NCI-H774 (cell line): ENCODE results near the gene LRMDA.
A peak's percentile ranks its signal among the peaks of the same experiment; 100 is the strongest.

ENCODE experiments used
- DNase-seq: peaks from one replicate; lab custom pipeline; 2025; lab: John Stamatoyannopoulos, UW

LRMDA gene

DNA sequence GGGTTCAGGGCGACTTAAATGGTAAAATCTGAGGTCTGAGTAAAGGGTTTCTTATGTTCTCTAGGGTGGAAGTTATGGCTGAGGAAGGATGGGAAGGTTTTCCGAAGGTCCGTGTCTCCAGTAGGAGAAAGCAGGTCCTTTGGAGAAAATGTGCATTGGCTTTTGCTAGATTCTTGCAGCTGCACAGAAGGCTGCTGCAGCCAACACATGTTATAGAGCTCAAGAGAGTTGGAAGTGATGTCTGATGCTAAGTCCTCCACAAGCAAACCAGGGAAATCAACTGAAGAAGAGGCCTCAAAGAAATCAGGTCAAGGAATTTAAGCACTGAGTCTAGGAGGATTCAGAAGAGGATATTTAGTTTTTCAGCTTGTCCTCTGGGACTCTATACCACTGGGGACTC, 404.6 kb downstream of the LRMDA start:
- DNase-seq, result no peak

GRCh38 chr10:75838486-75838885, 407.1 kb downstream of the LRMDA start:
- no peak for DNase-seq

DNA sequence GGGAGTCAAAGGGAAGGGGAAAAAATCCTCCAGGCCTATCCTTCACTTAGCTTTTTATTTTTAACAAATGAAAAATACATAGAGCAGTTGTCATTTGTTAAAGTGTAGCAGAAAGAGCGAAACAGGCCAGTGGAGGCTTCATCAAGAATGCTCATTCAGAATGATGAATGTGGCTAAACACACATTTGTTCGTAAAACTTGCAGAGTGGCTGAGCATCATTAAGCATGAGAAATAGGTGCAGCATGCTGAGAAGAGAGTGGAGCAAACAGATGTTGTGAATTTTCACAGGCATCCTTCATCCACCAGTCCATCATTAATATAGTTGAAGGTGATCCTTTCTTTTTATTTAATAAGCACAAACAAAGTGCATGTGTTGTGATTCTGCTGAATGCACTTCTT, 407.6 kb downstream of the LRMDA start:
- no peak for DNase-seq

- DNase-seq, result no peak
Measured at GRCh38 chr10:75841266-75841665, 409.8 kb downstream of the LRMDA start.

DNA sequence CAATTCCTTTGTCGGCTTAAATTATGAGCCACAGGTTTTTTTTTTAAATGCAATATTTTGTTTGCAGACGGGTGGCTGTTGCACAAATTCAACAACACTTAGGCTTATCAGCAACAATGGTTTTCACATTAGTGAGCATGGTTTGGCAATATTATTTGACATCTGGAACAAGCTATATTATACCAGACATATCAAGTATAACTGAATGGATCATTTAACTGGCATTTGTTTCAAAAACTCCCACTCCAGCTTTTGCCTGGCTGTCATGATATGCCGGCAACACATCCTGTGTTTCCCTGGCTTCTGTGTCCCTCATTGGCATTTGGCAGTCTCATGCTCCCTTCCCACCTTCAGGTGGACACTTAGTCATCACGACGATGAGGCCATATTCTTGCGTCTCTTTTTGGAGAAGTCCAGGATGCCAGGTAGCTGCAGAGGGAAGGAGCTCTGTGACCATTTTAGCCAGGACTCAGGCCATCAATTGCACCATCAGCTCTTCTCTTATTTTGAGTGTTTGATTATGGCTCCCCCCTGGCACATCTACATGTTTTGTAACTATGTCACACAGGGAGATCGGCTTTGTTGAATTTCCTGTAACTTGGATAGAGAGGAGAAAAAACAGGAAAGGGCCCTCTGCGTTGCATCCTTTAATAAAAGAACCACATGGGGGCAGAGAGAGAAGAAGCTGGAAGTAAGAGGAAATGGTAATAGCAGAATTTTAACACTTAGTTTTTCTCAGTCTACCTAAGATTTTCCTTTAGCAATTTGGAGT, 413.9 kb downstream of the LRMDA start:
- DNase-seq, result no peak

- no peak for DNase-seq
Measured at GRCh38 chr10:75847477-75847876, 416.1 kb downstream of the LRMDA start.

DNA sequence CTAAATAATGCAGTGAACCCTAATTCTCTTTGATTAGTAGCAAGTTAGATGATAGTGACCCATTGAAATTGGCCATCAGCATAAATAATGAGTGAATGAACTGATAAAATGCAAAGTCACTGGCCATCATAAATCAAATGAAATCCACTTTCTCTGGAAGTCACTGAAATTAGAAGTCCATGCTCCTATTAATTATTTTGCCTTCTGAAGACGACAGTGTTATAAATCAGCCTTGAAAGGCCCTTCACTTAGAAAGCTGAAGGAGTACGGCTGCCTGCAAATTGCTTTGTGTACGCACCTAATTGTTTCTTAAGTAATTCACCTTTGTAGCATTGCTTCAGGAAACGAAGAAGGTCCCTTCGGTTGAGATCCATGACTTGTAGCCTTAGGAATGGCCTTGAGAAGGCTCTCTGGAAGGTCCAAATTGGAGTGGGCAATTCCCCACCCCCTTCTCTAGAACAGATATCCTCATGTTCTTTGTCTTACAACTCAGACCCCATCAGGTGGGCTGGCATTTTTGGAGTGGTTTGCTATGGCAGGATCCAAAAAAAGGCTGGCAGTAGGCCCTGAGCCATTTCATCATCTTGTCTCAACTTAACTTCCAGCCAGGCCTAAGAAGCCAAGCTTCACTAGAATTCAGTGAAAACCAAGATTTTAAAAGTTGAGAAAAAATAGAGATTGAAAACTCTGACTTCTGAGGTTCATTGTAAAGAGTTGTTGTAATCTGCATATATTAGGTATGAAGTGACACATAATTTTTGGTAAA, 420.3 kb downstream of the LRMDA start:
- DNase-seq, result no peak

GRCh38 chr10:75852851-75853484, 421.5 kb downstream of the LRMDA start:
- no peak for DNase-seq

DNA sequence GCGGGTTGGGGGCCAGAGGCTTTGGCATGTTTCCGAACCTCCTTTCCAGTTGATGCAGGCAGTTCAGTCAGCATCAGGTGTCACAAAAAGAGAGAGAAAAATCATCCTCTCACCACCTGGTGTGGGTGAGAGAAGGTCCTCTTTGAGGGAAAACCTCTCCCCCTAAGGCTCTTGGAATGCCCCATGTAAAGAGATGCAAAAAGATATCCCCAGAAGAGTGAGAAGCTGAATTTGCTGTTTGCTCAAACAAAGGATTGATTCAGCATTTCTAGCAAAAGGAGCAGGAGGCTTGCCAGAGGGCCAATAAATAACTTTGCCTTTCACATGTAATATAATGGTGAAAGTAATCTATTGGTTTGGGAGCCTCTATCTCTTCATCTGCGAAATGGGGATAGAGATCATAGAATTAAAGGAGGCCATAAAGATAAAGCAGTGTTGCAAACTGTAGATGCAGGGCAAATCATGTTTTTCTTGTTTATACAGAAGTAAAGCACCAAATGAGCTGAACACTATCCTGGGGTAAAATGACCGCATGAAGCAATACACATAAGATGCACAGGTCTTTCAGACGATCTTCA, 425.9 kb downstream of the LRMDA start:
- no peak for DNase-seq

DNA sequence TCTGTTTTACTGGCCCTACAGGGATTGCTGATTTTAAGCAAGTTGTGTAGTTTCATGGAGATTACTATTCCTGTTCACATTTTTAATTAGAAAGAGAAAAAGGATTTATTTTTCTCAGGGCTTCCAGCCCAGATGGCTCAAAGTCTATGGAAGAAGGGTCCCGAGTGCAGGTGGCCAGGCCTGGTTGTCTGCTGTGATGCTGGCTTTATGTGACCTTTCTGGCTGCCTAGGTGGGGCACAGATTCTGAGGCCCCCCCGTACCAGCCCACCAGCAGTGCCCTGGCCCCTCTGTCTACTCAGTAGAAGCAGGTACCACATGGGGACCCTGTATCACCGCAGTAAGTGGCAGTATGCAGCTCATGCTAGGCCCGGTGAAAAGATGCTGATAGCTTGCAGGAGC, 426.5 kb downstream of the LRMDA start:
- DNase-seq, result no peak

DNA sequence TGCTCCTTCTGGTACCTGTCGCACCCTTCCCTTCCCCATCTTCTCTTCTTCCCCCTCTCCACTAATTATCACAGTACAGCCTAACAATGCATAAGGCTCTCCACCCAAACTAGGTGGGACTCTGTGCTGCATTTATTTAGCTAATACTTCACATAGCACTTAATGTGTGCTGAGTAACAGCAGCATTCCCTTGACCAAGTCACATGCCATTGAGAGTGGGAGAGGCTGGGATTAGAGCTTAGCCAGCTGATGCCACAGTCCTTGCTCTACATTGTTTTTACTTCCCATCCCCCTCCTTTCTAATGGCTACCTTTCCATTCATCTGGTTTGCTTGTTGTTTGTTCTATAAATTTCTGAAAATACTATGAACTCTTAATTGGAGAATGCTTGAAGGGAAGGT, 426.9 kb downstream of the LRMDA start:
- no peak for DNase-seq

DNA sequence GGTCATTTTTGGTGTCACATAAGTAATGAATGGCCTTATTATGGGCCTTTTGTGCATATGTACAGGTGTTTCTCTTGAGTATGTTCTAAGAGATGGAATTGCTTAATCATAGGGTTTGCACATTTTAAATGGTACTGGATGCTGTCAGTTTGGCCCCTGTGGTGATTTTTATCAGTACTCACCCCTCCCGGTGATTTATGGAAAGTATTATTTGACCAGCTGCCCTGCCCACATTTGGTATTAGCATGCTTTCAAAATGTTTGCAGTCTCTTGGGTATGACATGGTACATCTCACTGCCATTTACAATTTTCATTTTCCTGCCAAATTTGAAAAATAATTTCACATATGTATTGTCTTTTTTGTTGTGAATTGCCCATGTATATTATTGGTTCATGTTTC, 427.7 kb downstream of the LRMDA start:
- peak; percentile 53 for DNase-seq

DNA sequence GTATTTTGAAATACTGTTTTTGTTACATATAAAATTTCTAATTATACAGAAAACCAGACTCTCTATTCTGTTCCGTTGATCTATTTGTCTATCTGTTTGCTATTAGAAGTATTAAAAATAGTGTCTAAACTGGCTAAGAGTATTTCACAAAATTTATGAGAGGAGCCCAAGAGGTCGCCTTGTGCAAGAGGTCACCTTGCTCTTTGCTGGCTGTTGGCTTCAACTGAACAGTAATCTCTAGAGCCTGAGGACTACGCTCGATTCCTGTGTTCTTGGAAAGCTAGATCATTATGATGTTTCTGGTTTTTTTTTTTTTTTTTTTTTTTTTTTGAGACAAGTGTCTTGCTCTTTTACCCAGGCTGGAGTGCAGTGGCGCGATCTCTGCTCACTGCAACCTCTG, 428.6 kb downstream of the LRMDA start:
- no peak for DNase-seq

DNA sequence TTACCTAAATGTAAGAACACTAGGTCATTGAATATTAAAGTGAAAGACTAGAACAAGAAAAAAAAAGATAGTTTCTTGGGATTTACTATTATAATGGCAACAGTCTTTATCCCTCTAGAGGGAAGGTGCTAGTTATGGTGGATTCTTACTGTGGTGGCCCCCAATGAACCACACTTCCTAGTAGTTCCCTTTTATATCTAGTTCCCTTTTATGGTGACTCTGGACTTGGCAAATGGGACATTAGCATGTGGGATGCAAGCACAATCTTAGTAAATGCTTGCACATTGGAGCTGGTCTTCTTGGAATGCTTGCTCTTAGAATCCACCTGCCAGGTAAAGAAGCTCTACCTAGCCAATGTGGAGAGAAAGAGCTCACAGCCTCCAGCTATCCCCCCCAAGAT, 430.2 kb downstream of the LRMDA start:
- no peak for DNase-seq

- DNase-seq, result no peak
Measured at GRCh38 chr10:75862935-75863334, 431.5 kb downstream of the LRMDA start.

DNA sequence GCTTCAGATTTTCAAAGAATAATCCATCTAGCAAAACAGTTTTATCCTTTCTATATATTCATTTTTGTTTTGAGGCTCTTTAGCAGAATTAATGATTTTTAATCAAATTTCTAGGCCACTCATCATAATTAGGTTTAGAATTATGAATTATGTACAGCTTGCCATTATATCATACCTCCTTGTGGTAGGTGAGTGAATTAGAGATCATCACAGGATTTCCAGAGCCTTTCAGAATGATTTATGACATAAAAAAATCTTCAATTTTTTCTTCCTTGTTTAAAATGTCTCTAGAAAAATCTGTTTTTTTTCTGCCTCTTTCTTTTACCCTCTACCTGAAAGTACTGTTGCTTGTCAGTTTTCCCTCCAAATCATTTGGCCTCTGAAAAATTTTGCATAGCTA, 433.3 kb downstream of the LRMDA start:
- no peak for DNase-seq

DNA sequence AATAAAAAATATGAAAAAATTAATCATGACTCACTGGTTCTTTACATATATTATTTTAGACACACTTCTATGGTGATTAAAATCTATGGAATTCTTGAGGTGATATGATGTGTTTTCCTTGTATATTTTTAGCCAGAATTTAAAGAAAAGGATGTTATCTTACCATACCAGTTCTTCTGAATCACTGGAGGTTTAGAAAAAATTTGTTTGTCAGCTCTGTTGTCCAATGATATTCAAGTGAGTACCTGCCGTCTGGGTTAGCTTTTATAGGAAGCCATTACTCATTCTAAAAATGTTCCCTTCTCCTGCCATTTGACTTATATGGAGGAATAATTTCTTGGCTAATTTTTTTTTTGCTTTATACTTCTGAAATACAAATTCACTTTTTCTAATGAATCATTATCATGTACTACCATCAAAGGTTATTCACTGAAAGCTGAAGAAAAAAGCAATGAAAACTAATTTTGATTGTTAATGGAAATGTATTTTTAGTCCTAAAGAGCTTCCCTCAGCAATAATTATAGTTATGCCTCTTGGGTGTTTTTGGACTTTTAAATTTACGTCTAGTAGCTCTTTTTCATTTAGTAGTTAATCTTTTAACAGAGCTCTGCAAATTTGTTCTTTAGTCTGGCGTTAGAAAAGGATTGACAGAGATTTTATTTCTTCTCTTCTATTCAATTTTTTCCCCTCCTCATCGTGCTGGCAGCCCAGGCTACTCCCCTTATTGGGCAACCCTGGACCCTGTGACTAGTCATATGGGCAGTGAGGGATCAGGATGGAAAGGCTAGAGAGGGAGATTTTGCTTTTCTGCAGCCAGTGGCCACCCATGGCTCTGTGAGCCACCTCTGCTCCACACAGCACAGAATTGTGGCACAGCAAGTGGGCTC, 434.2 kb downstream of the LRMDA start:
- DNase-seq, result no peak

- no peak for DNase-seq
Measured at GRCh38 chr10:75866300-75866625, 434.8 kb downstream of the LRMDA start.

- DNase-seq, result no peak
Measured at GRCh38 chr10:75866731-75867130, 435.3 kb downstream of the LRMDA start.

- no peak for DNase-seq
Measured at GRCh38 chr10:75868574-75868973, 437.1 kb downstream of the LRMDA start.

GRCh38 chr10:75870039-75870645, 438.7 kb downstream of the LRMDA start:
- DNase-seq, result no peak
